22Rv1 (cell line): Measurements from ENCODE around the gene C2CD3.

Experiments
- ZFX ChIP-seq: fragments of 450-650 bp; IDR thresholded peaks from 2 replicates; pipeline ENCODE4 v1.6.1; 2017; ENCODE audit warnings: antibody characterized with exemption, borderline replicate concordance
- TF ChIP-seq, protein P1 (sequence below): fragments of 450-650 bp; IDR thresholded peaks from 2 replicates; pipeline ENCODE4 v1.5.1; 2017; ENCODE audit warnings: mild to moderate bottlenecking

DNA sequence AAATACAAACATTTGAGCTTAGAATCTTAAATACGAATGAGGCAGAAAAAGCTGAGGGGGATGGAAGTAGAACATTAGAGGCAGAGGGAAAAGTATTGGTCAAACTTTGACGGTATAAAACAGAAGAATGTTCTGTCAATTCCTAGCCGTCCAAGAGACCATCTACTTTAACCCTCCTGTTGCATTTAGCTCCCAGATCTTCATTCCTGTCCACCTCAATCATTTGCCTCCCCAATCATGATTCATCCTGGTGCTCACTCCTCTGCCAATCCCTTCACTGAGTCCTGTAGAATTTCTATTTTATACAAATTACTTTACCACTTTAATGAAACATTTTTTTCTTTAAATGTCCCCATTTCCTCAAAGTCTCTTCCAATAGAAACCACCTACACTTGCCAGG is 28.2 kb downstream of the C2CD3 start:
- TF ChIP-seq, protein P1, sequence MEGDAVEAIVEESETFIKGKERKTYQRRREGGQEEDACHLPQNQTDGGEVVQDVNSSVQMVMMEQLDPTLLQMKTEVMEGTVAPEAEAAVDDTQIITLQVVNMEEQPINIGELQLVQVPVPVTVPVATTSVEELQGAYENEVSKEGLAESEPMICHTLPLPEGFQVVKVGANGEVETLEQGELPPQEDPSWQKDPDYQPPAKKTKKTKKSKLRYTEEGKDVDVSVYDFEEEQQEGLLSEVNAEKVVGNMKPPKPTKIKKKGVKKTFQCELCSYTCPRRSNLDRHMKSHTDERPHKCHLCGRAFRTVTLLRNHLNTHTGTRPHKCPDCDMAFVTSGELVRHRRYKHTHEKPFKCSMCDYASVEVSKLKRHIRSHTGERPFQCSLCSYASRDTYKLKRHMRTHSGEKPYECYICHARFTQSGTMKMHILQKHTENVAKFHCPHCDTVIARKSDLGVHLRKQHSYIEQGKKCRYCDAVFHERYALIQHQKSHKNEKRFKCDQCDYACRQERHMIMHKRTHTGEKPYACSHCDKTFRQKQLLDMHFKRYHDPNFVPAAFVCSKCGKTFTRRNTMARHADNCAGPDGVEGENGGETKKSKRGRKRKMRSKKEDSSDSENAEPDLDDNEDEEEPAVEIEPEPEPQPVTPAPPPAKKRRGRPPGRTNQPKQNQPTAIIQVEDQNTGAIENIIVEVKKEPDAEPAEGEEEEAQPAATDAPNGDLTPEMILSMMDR, result no peak
- no peak for TF ChIP-seq ZFX
